ENCODE data around the gene ASB4.
"Not testable (repeated sequence)": the region's sequence is repeated elsewhere in the genome, so short reads cannot be mapped to it uniquely, and the experiment has no call there.

The ASB4 gene

GRCh38 chr7:95547361-95548348, 61.9 kb downstream of the ASB4 start:
- DNase-seq (ENCODE audit: low spot score) = no peak

DNA sequence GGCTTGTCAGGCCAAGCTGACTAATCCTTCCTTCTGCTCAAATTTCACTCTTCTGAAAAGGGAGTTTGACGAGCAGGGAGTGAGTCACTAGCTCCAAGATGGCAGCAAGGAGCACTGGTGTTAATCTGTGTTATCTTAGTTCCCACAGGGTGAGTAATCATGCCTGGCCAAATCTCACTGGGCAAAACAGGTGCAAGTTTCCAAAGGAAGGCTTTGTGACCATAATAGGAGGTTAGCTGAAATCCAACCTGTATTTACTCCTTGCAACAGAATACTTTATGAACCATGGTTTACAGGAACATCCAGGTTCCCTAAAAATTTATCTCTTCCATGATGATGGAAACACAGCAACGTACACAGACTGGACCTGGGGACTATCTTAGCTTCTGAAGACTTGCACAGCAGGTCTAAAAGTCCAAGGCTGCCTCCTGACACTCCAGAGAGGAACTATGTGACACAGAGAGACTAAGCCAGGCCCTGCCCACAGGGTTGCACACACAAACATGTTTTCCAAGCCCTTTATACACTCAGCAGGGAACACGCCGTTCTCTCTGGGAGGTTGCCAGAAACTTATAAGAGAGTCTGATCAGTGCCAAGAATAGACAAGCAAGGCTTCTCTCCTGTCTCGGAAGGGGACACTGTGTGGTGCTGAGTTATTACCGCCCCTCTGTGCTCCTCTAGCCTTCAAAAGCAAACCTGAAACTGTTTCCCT, 64.2 kb downstream of the ASB4 start:
- TF ChIP-seq, protein P1, sequence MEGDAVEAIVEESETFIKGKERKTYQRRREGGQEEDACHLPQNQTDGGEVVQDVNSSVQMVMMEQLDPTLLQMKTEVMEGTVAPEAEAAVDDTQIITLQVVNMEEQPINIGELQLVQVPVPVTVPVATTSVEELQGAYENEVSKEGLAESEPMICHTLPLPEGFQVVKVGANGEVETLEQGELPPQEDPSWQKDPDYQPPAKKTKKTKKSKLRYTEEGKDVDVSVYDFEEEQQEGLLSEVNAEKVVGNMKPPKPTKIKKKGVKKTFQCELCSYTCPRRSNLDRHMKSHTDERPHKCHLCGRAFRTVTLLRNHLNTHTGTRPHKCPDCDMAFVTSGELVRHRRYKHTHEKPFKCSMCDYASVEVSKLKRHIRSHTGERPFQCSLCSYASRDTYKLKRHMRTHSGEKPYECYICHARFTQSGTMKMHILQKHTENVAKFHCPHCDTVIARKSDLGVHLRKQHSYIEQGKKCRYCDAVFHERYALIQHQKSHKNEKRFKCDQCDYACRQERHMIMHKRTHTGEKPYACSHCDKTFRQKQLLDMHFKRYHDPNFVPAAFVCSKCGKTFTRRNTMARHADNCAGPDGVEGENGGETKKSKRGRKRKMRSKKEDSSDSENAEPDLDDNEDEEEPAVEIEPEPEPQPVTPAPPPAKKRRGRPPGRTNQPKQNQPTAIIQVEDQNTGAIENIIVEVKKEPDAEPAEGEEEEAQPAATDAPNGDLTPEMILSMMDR (IDR thresholded peaks at IDR 0.05; ENCODE audit: extremely low read depth, missing control alignments) = no peak
- DNase-seq (ENCODE audit: low spot score) = no peak

More at GRCh38 chr7:95547361-95548348, 61.9 kb downstream of the ASB4 start:
- TF ChIP-seq, protein P1 (IDR thresholded peaks at IDR 0.05; ENCODE audit: extremely low read depth, missing control alignments) = no peak

DNA sequence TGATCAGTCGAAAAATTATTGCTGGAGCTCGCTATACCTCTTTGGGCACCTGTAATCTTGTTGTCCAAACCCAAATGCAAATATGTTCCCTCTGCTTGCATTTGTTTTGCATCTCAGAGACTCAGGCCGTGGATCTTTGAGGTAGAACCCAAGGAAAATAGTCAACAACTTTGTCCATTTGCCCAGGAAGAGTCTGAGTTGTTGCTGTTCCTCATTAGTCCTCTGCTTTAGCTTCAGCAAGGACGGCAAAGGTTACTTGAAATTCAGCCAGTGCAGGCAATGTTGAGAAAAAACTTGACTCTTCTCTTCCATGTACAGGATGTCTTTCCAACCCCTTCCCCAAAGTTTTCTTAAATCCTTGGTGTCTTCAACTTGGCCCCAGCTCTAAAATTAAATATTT, 64.8 kb downstream of the ASB4 start:
- TF ChIP-seq, protein P1 (IDR thresholded peaks at IDR 0.05; ENCODE audit: extremely low read depth, missing control alignments) = no peak
- DNase-seq (ENCODE audit: low spot score) = no peak

DNA sequence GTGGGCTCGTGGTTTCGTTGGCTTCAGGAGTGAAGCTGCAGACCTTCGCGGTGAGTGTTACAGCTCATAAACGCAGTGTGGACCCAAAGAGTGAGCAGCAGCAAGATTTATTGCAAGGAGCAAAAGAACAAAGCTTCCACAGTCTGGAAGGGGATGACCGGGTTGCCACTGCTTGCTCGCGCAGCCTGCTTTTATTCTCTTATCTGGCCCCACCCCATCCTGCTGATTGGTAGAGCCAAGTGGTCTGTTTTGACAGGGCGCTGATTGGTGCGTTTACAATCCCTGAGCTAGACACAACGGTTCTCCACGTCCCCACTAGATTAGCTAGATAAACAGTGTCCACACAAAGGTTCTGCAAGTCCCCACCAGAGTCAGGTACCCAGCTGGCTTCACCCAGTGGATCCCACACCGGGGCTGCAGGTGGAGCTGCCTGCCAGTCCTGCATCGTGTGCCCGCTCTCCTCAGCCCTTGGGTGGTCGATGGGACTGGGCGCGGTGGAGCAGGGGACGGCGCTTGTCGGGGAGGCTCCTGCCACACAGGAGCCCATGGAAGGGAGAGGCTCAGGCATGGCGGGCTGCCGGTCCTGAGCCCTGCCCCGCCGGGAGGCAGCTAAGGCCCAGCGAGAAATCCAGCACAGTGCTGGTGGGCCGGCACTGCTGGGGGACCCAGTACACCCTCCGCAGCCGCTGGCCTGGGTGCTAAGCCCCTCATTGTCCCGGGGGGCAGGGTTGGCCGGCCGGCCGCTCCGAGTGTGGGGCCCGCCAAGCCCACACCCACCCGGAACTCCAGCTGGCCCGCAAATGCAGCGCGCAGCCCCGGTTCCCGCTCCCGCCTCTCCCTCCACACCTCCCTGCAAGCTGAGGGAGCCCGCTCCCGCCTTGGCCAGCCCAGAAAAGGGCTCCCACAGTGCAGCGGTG, 66.5 kb downstream of the ASB4 start:
- not testable (repeated sequence) for DNase-seq (ENCODE audit: low spot score)

GRCh38 chr7:95553939-95554338, 68.2 kb downstream of the ASB4 start:
- TF ChIP-seq, protein P1 (IDR thresholded peaks at IDR 0.05; ENCODE audit: extremely low read depth, missing control alignments) = no peak

GRCh38 chr7:95556777-95557176, 71.0 kb downstream of the ASB4 start:
- no peak for DNase-seq (ENCODE audit: low spot score)
- TF ChIP-seq, protein P1 (IDR thresholded peaks at IDR 0.05; ENCODE audit: extremely low read depth, missing control alignments) = no peak

More at GRCh38 chr7:95553939-95554338, 68.2 kb downstream of the ASB4 start:
- no peak for DNase-seq (ENCODE audit: low spot score)

DNA sequence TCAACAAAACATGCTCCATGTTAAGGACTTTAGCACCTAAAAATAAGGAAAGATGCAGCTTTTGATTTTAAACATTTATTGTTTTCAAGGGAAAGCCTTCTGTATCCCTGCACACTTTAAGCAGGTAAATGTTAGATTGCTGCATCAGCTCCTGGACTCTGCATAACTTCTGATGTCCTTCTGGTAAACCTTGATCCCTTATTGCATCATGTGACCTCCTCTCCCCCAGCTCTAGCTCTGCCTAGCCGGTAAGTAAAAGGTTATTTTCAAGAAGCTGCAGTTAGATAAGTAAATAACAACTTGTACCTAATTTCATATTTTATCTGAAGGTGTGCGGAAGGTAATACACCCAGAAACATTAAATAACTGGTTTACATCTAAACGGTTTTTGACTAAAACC, 73.1 kb downstream of the ASB4 start:
- TF ChIP-seq, protein P1 (IDR thresholded peaks at IDR 0.05; ENCODE audit: extremely low read depth, missing control alignments) = no peak
- DNase-seq (ENCODE audit: low spot score) = no peak
